ENCODE measurements around the gene SLC6A18. TPM values are rescaled to one million over a fixed set of nuclear protein-coding genes. Genes with fewer than 3 reads are reported as not detected.

SLC6A18 gene
- total and polyA plus RNA-seq, 2 experiments from 2014 or later = 0.35 TPM; not detected in 1

DNA sequence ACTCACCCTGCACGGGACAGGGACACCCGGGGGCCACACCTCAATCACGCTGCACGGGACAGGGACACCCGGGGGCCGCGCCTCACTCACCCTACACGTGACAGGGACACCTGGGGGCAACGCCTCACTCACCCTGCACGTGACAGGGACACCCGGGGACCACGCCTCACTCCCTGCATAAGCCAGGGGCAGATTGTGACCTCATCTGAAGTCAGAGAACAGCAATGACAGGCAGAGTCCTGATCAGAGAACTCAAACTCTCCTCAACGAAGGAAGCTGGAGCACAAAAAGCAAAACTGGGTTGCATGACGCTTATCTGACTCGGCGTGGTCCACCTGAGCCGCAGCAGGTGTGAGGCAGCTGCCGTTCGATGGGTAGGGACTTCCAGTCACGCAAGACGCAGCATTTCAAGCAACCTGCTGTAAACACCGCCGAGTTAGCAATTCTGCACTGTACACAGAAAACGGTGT is 66.5 kb downstream of the SLC6A18 start:
- DNase-seq (ENCODE audit: low spot score) = no peak
- no peaks in the 10 kb centered on the region for H3K36me3 ChIP-seq (replicated peaks; ENCODE audit: insufficient read depth, low read depth)
- TF ChIP-seq CTCF (IDR thresholded peaks at IDR 0.05; ENCODE audit: poor library complexity) = no peak
- H3K4me3 ChIP-seq = no peak overlapping the region
- no peaks in the 10 kb centered on the region for H4K20me1 ChIP-seq (ENCODE audit: insufficient read depth, poor library complexity, severe bottlenecking)
- no peaks in the 10 kb centered on the region for H3K79me2 ChIP-seq
- H3K4me2 ChIP-seq = no peak overlapping the region
- no peak overlapping the region for H3K27ac ChIP-seq
- no peaks in the 10 kb centered on the region for H3K9me2 ChIP-seq (replicated peaks; ENCODE audit: insufficient read depth)
- H3K4me1 ChIP-seq (ENCODE audit: insufficient read depth) = no peaks in the 10 kb centered on the region
- peaks cover 20% of the 10 kb centered on the region for H3K27me3 ChIP-seq
- no peak overlapping the region for H2AFZ ChIP-seq
- 88% methylated on average over 24 of the region's 24 CpGs for WGBS (ENCODE audit: low lambda C conversion rate, missing lambda C conversion rate)
- H3K9me3 ChIP-seq (ENCODE audit: low read depth) = no peaks in the 10 kb centered on the region

- Histone ChIP-seq H3K4me1 (ENCODE audit: insufficient read depth) (no peaks in the 10 kb centered on the region), H3K4me3 (no peak overlapping the region), H3K4me2 (no peak overlapping the region), H4K20me1 (ENCODE audit: insufficient read depth, poor library complexity, severe bottlenecking) (no peaks in the 10 kb centered on the region), H3K36me3 (replicated peaks; ENCODE audit: insufficient read depth, low read depth) (no peaks in the 10 kb centered on the region), H3K9me2 (replicated peaks; ENCODE audit: insufficient read depth) (no peaks in the 10 kb centered on the region), H3K27me3 (peaks cover 22% of the 10 kb centered on the region), H3K27ac (no peak overlapping the region), H2AFZ (no peak overlapping the region), H3K9me3 (ENCODE audit: low read depth) (no peaks in the 10 kb centered on the region), H3K79me2 (no peaks in the 10 kb centered on the region)
- no peak for DNase-seq (ENCODE audit: low spot score)
- TF ChIP-seq EZH2phosphoT487 (IDR thresholded peaks at IDR 0.05; ENCODE audit: low read depth, severe bottlenecking, unreplicated experiment) (no peak), EZH2 (IDR thresholded peaks at IDR 0.05; ENCODE audit: borderline replicate concordance) (no peak), CTCF (IDR thresholded peaks at IDR 0.05; ENCODE audit: poor library complexity) (no peak)
- 79% methylated on average over 6 of the region's 6 CpGs for WGBS (ENCODE audit: low lambda C conversion rate, missing lambda C conversion rate)
These were observed 67.0 kb downstream of the SLC6A18 start for GRCh38 chr5:1292139-1292538.

DNA sequence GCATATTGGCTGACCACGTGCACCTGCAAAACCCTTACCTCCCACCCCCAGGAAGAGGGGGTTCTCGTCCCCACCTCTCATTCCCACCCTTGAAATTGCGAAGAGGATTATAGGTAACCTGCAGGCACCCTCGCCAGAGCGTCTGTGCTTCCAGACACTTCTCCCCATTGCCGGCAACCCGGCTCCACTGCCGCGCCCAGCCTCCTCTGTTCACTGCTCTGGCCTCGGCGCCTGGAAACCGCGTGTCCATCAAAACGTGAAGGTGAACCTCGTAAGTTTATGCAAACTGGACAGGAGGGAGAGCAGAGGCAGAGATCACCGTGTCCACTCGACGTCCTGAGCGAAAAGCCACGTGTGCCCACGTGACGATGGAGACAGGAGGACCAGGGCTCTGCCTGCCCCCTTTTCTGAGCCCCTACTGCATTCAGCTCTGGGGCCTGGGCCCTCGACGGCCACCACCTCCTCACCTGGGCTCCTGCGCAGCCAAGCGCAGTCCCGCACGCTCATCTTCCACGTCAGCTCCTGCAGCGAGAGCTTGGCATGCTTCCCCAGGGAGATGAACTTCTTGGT is 67.8 kb downstream of the SLC6A18 start:
- no peaks in the 10 kb centered on the region for H4K20me1 ChIP-seq (ENCODE audit: insufficient read depth, poor library complexity, severe bottlenecking)
- peak; percentile 2 for DNase-seq (ENCODE audit: low spot score)
- no peak overlapping the region for H2AFZ ChIP-seq
- no peaks in the 10 kb centered on the region for H3K9me3 ChIP-seq (ENCODE audit: low read depth)
- H3K36me3 ChIP-seq (replicated peaks; ENCODE audit: insufficient read depth, low read depth) = no peaks in the 10 kb centered on the region
- WGBS (ENCODE audit: low lambda C conversion rate, missing lambda C conversion rate) = 95% methylated on average over 30 of the region's 30 CpGs
- no peak overlapping the region for H3K4me2 ChIP-seq
- no peak for TF ChIP-seq CTCF (IDR thresholded peaks at IDR 0.05; ENCODE audit: poor library complexity)
- no peak for TF ChIP-seq EZH2 (IDR thresholded peaks at IDR 0.05; ENCODE audit: borderline replicate concordance)
- TF ChIP-seq EZH2phosphoT487 (IDR thresholded peaks at IDR 0.05; ENCODE audit: low read depth, severe bottlenecking, unreplicated experiment) = no peak
- no peak overlapping the region for H3K27ac ChIP-seq
- no peaks in the 10 kb centered on the region for H3K9me2 ChIP-seq (replicated peaks; ENCODE audit: insufficient read depth)
- H3K4me3 ChIP-seq = no peak overlapping the region
- H3K4me1 ChIP-seq (ENCODE audit: insufficient read depth) = no peaks in the 10 kb centered on the region
- H3K79me2 ChIP-seq = no peaks in the 10 kb centered on the region
- H3K27me3 ChIP-seq = peaks cover 26% of the 10 kb centered on the region

Data from hepatocyte (in vitro differentiated cells).